Psoas muscle (tissue), 8 donors: ENCODE data around the gene DLAT. TPM values are rescaled to one million over a fixed set of nuclear protein-coding genes. Genes with fewer than 3 reads are reported as not detected.
"Not testable (repeated sequence)": the region's sequence is repeated elsewhere in the genome, so short reads cannot be mapped to it uniquely, and the experiment has no call there.

Experiments used
- ATAC-seq, 4 donors: fragments of 200-7000 bp; cut with Tn5 transposase; one replicate each; pipeline ENCODE4 v1.9.1; 2020; ENCODE audit warnings: moderate library complexity in 3 of 4, mild to moderate bottlenecking in 2 of 4
- DNase-seq, 2 donors: peaks; one replicate each; pipeline ENCODE4 v3.0.0-alpha.2; 2020
- H3K27ac ChIP-seq: fragments of 200-600 bp; one replicate; pipeline ENCODE4 v1.8.0; 2022
- H3K27me3 ChIP-seq, 3 donors: fragments of 200-600 bp in 1 of 3; one replicate each; pipeline versions ENCODE4 v1.6.1 to v1.8.0; 2013 to 2022; ENCODE audit warnings: low read length in 2 of 3, mild to moderate bottlenecking in 2 of 3, moderate library complexity in 1 of 3; ENCODE audit not compliant: insufficient read depth in 3 of 3
- H3K36me3 ChIP-seq, 2 donors: fragments of 200-600 bp in 1 of 2; one replicate each; pipeline versions ENCODE4 v1.6.1 to v1.8.0; 2013 to 2022; ENCODE audit warnings: low read depth in 1 of 2, mild to moderate bottlenecking in 1 of 2, moderate library complexity in 1 of 2; ENCODE audit not compliant: insufficient read depth in 1 of 2
- H3K4me1 ChIP-seq: fragments of 200-600 bp; one replicate; pipeline ENCODE4 v1.8.0; 2022
- H3K4me3 ChIP-seq: fragments of 200-600 bp; one replicate; pipeline ENCODE4 v1.8.0; 2022; ENCODE audit warnings: mild to moderate bottlenecking
- H3K9me3 ChIP-seq: fragments of 200-600 bp; one replicate; pipeline ENCODE4 v1.8.0; 2022
- CTCF ChIP-seq: fragments of 200-600 bp; IDR thresholded peaks from one replicate; pipeline ENCODE4 v1.8.0; 2022; ENCODE audit warnings: antibody characterized with exemption
- WGBS, 3 donors: extraction: QIAGEN DNeasy Blood & Tissue Kit; methylation state at CpG; one replicate each; pipeline versions ENCODE4 v1.1.6 to v1.1.7; 2013; 5-methylcytosine and 5-hydroxymethylcytosine counted together
- intact Hi-C, 2 donors: fragments of 100-400 bp; cut with DNase I; formaldehyde crosslinking; loops; one replicate each; pipeline versions ENCODE4 v1.11.0 to v1.14.2; 2022
- polyA plus RNA-seq, 3 donors: library from polyadenylated mRNA; stranded (reverse); fragments of 200-250 nt; gene quantifications; one replicate each; pipeline ENCODE4 v1.2.3, GENCODE V29; 2013
- total RNA-seq, 4 donors: library from RNA; stranded (reverse); fragmentation: NEBNext Ultra II Directional in 2 of 4; extraction: Animal tissue kit (Norgen Biotek cat#: 25700) in 2 of 4; gene quantifications; one replicate each; pipeline versions ENCODE4 v1.2.1 to v1.2.4, GENCODE V29; 2021 to 2023
- donor health status: healthy with polysubstance abuse.
- donor health status: DM: no; HTN: no; CAD: no; lungs with moderate emphysema.
- donor health status: Bipolar disorder and iron deficiency.
- donor health status: healthy.
- donor health status: DM: yes; HTN: yes; CAD: no.
- donor health status: DM: no; HTN: no; CAD: no.
- donor health status: DM: no; HTN: no; CAD: no.
- donor health status: DM: yes; HTN: yes; CAD: no.

DLAT gene
- total and polyA plus RNA-seq, 7 donors: 49.8 to 167 (median 84.2) TPM

DNA sequence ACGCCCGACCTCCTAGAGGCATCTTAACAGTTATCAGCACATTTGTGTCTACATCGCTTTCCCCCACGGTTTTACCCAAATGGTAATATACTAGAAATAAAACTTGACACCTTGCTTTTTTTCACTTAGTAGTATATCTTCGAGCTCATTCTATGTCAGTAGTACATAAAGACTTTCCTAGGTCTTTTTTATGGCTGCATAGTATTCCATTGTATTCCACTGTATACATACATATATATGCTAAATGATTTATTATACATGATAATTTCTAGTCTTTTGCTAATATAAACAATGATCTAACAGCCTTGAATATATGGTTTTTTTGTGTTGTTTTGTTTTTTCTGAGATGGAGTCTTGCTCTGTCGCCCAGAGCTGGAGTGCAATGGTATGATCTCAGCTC lies 34.8 kb upstream of the DLAT start:
- Histone ChIP-seq H3K27ac (peak overlapping the region; percentile 84), H3K4me1 (peaks cover 6% of the 10 kb centered on the region)
- intact Hi-C loops: no loop called here

DNA sequence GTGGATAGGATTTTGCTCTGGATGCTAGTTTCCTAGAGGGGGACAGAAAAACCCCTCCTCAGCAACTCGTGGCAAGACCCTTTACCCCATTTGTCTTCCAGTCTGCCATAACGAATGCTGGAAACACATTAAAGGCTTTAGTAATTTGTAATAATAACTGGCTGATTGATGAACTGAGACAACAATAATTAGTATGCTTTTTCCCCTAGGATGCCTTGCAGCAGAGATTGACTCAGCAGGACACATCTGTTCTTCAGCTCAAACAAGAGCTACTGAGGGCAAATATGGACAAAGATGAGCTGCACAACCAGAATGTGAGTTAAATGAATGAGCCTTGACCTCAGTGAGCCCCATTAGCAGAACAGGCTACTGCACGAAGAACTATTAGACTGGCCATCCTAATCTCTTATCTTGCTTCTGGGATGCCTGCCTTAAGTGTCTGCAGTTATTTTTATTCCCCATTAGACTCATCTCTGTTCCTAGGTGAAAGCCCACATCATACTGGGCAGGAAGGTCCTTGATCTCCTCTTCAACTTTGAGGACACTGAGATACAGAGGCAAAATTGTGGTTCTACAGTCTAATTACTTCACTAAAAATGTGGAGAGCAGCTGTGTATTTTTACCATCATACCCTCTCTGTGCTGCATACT lies 32.9 kb upstream of the DLAT start:
- DNase-seq (no peak), ATAC-seq (no peak)
- H3K27me3 ChIP-seq: no peaks in the 10 kb centered on the region
- no peaks in the 10 kb centered on the region for H3K9me3 ChIP-seq
- H3K4me1 ChIP-seq: peaks cover 6% of the 10 kb centered on the region
- no peak for TF ChIP-seq CTCF
- 76 to 85% (median 83%) methylated on average over 3 of the region's 3 CpGs for WGBS, 3 donors
- peaks cover 0 to 55% of the 10 kb centered on the region in 2 donors for H3K36me3 ChIP-seq
- intact Hi-C loops: no loop called here
- peak overlapping the region; percentile 84 for H3K27ac ChIP-seq
- no peak overlapping the region for H3K4me3 ChIP-seq

More for the DNA sequence above, 34.8 kb upstream of the DLAT start:
- DNase-seq: no peak
- peaks cover 0 to 45% of the 10 kb centered on the region in 2 donors for H3K36me3 ChIP-seq
- TF ChIP-seq CTCF: no peak
- no peak for ATAC-seq
- no peaks in the 10 kb centered on the region for H3K9me3 ChIP-seq
- no peaks in the 10 kb centered on the region for H3K27me3 ChIP-seq
- H3K4me3 ChIP-seq: no peak overlapping the region
- 92 to 98% (median 96%) methylated on average over 6 of the region's 6 CpGs for WGBS, 3 donors

DNA sequence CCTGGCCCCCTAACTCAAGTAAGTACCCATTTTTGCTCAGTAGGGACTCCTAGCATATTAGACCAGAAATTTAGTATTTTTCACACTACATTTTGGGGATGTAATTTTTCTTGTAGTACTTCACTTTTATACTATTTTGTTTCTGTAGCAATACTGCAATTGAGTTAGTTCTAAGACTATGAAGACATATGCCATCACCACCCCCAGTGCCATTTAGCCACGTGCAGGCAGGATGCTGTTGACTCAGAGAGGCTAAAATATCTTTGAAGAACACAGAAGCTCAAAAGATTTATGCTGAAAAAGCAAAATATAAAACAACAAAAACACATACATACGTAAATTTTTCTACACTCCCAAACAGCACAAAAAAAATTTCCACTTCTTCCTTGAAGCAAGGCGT lies 29.1 kb upstream of the DLAT start:
- no peak overlapping the region for H3K4me3 ChIP-seq
- WGBS, 3 donors: 78 to 86% (median 85%) methylated on average over 3 of the region's 3 CpGs
- no peaks in the 10 kb centered on the region for H3K27me3 ChIP-seq
- no peak for TF ChIP-seq CTCF
- H3K27ac ChIP-seq: peak overlapping the region; percentile 84
- intact Hi-C loops: no loop called here
- H3K36me3 ChIP-seq: peaks cover 0 to 75% of the 10 kb centered on the region in 2 donors
- no peaks in the 10 kb centered on the region for H3K9me3 ChIP-seq
- peak in 3 of 4 donors; percentile 52 to 68 (median 67) for ATAC-seq
- H3K4me1 ChIP-seq: no peaks in the 10 kb centered on the region
- no peak for DNase-seq

DNA sequence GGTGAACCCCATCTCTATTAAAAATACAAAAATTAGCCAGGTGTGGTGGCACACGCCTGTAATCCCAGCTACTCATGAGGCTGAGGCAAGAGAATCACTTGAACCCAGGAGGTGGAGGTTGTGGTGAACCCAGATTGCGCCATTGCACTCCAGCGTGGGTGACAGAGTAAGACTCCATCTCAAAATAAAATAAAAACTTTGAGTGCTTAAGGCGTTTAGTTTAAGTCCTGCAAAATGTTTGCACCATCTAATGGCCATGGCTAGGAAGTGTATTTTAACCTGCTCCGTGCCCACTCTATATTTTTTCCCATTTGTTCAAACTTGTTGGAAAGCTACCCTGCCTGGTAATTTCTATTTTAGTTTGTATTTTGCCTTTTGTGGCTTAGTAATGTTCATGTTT lies 28.5 kb upstream of the DLAT start:
- H3K4me3 ChIP-seq: peak overlapping the region; percentile 49
- 41 to 59% (median 44%) methylated on average over 5 of the region's 5 CpGs for WGBS, 3 donors
- ATAC-seq: peak; percentile 79 to 87 (median 82)

More for the DNA sequence above, 28.5 kb upstream of the DLAT start:
- H3K4me1 ChIP-seq, intact Hi-C loops, H3K9me3 ChIP-seq, H3K27me3 ChIP-seq: not testable (repeated sequence)
- Histone ChIP-seq H3K27ac (peak overlapping the region; percentile 84), H3K36me3 (peaks cover 0 to 79% of the 10 kb centered on the region in 2 donors)
- DNase-seq: peak in 1 of 2 donors; percentile 32
- peak; percentile 56 for TF ChIP-seq CTCF
